Measurements from ENCODE around the gene PIR. TPM values are rescaled to one million over a fixed set of nuclear protein-coding genes. Genes with fewer than 3 reads are reported as not detected.

PIR gene
- total RNA-seq, 1 donor from 2014 or later: 13.0 TPM

- DNase-seq: no peak
- Histone ChIP-seq H3K4me3 (no peak overlapping the region), H3K9me3 (replicated peaks) (no peaks in the 10 kb centered on the region), H3K4me1 (peaks cover 19% of the 10 kb centered on the region), H3K27me3 (ENCODE audit: low read depth) (no peaks in the 10 kb centered on the region), H3K36me3 (peaks cover 10% of the 10 kb centered on the region), H3K27ac (replicated peaks) (no peak overlapping the region)
- intact Hi-C loops (cut with micrococcal nuclease): no loop called here
- no peak for TF ChIP-seq CTCF (IDR thresholded peaks at IDR 0.05; ENCODE audit: borderline replicate concordance)
These were observed 101.3 kb downstream of the PIR start for GRCh38 chrX:15391850-15392249.

DNA sequence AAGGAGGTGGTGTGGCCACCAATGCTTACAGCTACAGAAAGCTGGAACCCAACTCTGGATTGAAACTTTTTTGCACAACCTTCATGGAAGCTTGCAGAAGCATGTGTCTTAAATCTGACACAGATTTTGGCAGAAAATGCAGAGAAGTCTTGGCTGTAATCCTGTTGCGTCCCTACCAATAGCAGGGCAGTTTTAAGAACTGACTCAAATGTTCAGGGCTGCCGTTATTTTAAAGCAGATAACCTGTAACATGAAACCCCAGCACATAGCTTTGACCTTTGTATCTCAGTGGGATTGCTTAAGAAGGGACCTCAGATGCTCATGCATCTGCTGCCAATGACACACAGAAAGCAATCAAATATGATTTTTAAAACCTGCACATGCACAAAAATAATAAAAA lies 108.8 kb downstream of the PIR start, which contains the start of gene VEGFD:
Gene VEGFD, minus strand, starts transcription at position 110 of the 400 bp plus-strand sequence. CDS start 467 bp downstream, outside the sequence.
- TF ChIP-seq CTCF (IDR thresholded peaks at IDR 0.05; ENCODE audit: borderline replicate concordance): no peak
- H3K36me3 ChIP-seq: peaks cover 7% of the 10 kb centered on the region
- peak within 1 kb of the TSS; percentile 8 for H3K27ac ChIP-seq (replicated peaks)
- no peaks in the 10 kb centered on the region for H3K9me3 ChIP-seq (replicated peaks)
- H3K4me3 ChIP-seq: peak within 1 kb of the TSS; percentile 47
- DNase-seq: no peak
- H3K4me1 ChIP-seq: peaks cover 10% of the 10 kb centered on the region
- intact Hi-C loops (cut with micrococcal nuclease): no loop called here
- no peaks in the 10 kb centered on the region for H3K27me3 ChIP-seq (ENCODE audit: low read depth)

GRCh38 chrX:15382813-15383212 lies 110.3 kb downstream of the PIR start:
- H3K36me3 ChIP-seq: no peaks in the 10 kb centered on the region
- peak; percentile 22 for TF ChIP-seq CTCF (IDR thresholded peaks at IDR 0.05; ENCODE audit: borderline replicate concordance)
- peak overlapping the region; percentile 8 for H3K27ac ChIP-seq (replicated peaks)
- H3K27me3 ChIP-seq (ENCODE audit: low read depth): no peaks in the 10 kb centered on the region
- no peaks in the 10 kb centered on the region for H3K9me3 ChIP-seq (replicated peaks)
- peak overlapping the region; percentile 47 for H3K4me3 ChIP-seq
- intact Hi-C loops (cut with micrococcal nuclease): no loop called here
- peaks cover 10% of the 10 kb centered on the region for H3K4me1 ChIP-seq
- no peak for DNase-seq

DNA sequence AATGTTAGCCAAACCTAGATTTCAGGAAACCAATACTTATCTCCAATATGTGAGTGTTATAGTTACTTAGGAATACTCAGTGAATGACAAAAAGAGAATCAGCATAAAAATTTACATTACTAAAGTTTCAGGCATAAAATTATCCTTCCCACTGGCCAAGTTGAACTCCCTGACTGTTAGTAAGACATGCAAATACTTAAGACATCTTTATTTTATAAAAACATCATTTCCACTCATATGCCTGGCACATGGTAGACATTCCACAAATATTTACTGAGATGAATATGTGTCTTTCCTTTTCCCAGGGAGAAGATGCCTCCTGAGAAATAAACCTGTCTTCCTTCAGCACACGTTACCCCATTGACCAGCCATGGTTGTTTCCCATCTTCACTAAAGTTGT lies 116.2 kb downstream of the PIR start:
- Histone ChIP-seq H3K4me1 (no peaks in the 10 kb centered on the region), H3K27me3 (ENCODE audit: low read depth) (no peaks in the 10 kb centered on the region), H3K9me3 (replicated peaks) (no peaks in the 10 kb centered on the region), H3K4me3 (no peak overlapping the region), H3K27ac (replicated peaks) (no peak overlapping the region), H3K36me3 (no peaks in the 10 kb centered on the region)
- DNase-seq: no peak
- TF ChIP-seq CTCF (IDR thresholded peaks at IDR 0.05; ENCODE audit: borderline replicate concordance): no peak
- intact Hi-C loops (cut with micrococcal nuclease): no loop called here

GRCh38 chrX:15373976-15374375 lies 119.2 kb downstream of the PIR start:
- Histone ChIP-seq H3K27me3 (ENCODE audit: low read depth) (no peaks in the 10 kb centered on the region), H3K9me3 (replicated peaks) (no peaks in the 10 kb centered on the region)
- no peak for DNase-seq

More at GRCh38 chrX:15373976-15374375, 119.2 kb downstream of the PIR start:
- Histone ChIP-seq H3K36me3 (no peaks in the 10 kb centered on the region), H3K4me1 (no peaks in the 10 kb centered on the region), H3K4me3 (no peak overlapping the region), H3K27ac (replicated peaks) (no peak overlapping the region)
- no peak for TF ChIP-seq CTCF (IDR thresholded peaks at IDR 0.05; ENCODE audit: borderline replicate concordance)
- intact Hi-C loops (cut with micrococcal nuclease): no loop called here

Measured in left ventricle myocardium inferior (tissue), 1 donor.